Ishikawa (cell line): ENCODE measurements around the gene CACHD1.

Source experiments
- EP300 ChIP-seq: IDR thresholded peaks from 2 replicates; pipeline ENCODE4 v1.6.1; 2012; ENCODE audit warnings: borderline replicate concordance
- TAF1 ChIP-seq: IDR thresholded peaks from 2 replicates; pipeline ENCODE4 v1.6.1; 2012; ENCODE audit warnings: low read depth, mild to moderate bottlenecking

DNA sequence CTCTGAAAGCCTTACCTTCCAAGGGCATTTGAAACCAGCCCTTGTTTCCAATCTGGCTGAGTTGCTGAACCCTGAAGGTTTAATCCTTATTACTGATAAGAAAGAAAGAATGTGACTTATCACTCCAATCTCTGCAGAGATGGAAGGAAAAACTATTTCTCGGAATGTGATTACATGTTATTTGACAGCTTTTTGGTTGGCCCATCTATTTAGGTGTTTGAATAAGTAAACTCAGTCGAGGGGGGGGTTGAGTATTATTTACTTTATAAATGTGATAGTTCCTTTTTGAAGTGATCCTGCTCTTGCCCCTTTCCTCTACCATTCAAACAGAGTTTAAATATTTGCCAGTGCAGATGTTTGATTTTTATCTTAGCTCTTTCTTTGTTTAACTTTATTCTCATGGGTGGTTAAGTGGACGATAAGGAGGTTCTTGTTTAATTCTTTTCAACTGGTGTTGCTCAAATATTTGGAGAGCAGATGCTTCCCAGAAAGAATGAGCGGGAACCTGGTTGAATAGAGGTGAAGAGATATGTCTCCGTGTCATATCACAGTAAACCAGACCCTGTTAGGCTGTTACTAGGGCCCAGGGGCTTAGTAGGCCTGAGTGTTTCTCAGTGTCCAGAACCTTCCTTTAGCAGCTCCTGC, 126.1 kb downstream of the CACHD1 start:
- TF ChIP-seq EP300 = no peak
- no peak for TF ChIP-seq TAF1
